Body of pancreas (tissue), 4 donors: ENCODE data around the gene DPP9.

ENCODE experiments used
- POLR2A ChIP-seq, 3 donors: fragments of 450-650 bp; IDR thresholded peaks; one replicate each; pipeline ENCODE4 v1.6.1; 2016; ENCODE audit warnings: antibody characterized with exemption in 3 of 3, mild to moderate bottlenecking in 2 of 3
- TF ChIP-seq, protein P1 (sequence below), 7 experiments: fragments of 450-650 bp in 4 of 7; fragments of 200-600 bp in 3 of 7; sonication (generic) in 3 of 7; IDR thresholded peaks; one replicate each; pipeline ENCODE4 v1.5.1; 2016 to 2019; ENCODE audit warnings: antibody characterized with exemption in 7 of 7

DNA sequence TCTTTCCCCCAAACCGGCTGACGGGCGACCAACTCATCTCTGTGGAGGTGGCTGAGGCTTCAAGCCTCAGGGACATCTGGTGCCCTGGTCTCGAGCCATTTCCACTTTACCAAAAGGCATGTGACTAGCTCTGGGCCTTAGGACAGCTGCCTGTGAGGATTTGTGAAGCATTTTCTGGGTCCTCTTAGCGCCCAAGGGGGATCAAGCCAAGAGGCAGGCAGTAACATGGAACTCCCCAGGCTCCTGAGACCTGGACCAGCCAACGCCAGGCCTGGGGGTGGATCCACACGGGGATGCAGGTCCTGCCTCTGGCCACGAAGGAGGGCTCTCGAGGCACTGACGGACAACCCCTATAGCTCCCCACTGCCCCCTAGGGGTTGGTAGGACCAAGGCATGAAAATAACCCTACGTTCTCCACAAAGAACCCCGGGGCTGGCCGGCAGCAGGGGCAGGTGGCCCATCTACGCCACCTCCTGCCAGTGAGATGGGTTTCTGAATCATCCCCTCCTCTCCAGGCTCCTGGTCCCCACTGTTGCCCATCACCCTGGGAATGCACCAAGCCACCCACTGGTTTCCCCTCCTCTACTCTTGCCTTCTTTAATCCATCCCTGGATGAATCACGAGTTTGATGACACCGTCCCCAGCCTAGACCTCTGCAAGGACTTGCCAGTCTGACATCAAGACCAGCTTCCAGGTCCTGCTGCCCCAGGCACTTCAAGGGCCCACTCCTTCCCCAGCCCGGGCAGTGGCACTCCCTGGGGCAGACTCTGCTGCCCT is 46.5 kb downstream of the DPP9 start:
- TF ChIP-seq, protein P1, sequence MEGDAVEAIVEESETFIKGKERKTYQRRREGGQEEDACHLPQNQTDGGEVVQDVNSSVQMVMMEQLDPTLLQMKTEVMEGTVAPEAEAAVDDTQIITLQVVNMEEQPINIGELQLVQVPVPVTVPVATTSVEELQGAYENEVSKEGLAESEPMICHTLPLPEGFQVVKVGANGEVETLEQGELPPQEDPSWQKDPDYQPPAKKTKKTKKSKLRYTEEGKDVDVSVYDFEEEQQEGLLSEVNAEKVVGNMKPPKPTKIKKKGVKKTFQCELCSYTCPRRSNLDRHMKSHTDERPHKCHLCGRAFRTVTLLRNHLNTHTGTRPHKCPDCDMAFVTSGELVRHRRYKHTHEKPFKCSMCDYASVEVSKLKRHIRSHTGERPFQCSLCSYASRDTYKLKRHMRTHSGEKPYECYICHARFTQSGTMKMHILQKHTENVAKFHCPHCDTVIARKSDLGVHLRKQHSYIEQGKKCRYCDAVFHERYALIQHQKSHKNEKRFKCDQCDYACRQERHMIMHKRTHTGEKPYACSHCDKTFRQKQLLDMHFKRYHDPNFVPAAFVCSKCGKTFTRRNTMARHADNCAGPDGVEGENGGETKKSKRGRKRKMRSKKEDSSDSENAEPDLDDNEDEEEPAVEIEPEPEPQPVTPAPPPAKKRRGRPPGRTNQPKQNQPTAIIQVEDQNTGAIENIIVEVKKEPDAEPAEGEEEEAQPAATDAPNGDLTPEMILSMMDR (IDR thresholded peaks at IDR 0.05) = peak in 6 of 7 experiments; percentile 19 to 44 (median 34)
- no peak for TF ChIP-seq POLR2A (IDR thresholded peaks at IDR 0.05)
